BJ (cell line): Measurements from ENCODE around the gene LIN7B. TPM values are rescaled to one million over a fixed set of nuclear protein-coding genes. Genes with fewer than 3 reads are reported as not detected.
A peak's percentile ranks its signal among the peaks of the same experiment; 100 is the strongest.
"Not testable (repeated sequence)": the region's sequence is repeated elsewhere in the genome, so short reads cannot be mapped to it uniquely, and the experiment has no call there.

Experiments
- CTCF ChIA-PET: fragments of 350-600 bp; formaldehyde crosslinking; extraction: SDS; loops from one replicate; lab custom pipeline; 2021; ENCODE audit warnings: antibody characterized with exemption, inconsistent platforms; lab: Yijun Ruan, JAX
- POLR2A ChIA-PET: fragments of 300-600 bp; sonication (Branson Sonifier 250); formaldehyde crosslinking; extraction: SDS; loops from one replicate; lab custom pipeline; 2021; ENCODE audit warnings: antibody characterized with exemption; lab: Charles Lee
- DNase-seq: peaks from one replicate; pipeline ENCODE4 v3.0.0-alpha.2; 2011; ENCODE audit warnings: low read depth
- H3K27me3 ChIP-seq: 2 replicates; pipeline ENCODE4 v1.6.0; 2011; ENCODE audit warnings: low read length; ENCODE audit not compliant: control insufficient read depth, insufficient read depth
- H3K36me3 ChIP-seq: 2 replicates; pipeline ENCODE4 v1.5.1; 2011; ENCODE audit warnings: low read length; ENCODE audit not compliant: control insufficient read depth, insufficient read depth
- H3K4me3 ChIP-seq: 2 replicates; pipeline ENCODE4 v1.5.1; 2011; ENCODE audit warnings: low read depth, mild to moderate bottlenecking, control low read depth, low read length
- CTCF ChIP-seq: IDR thresholded peaks from 2 replicates; pipeline ENCODE4 v1.5.1; 2011; ENCODE audit warnings: low read depth, mild to moderate bottlenecking, control low read depth, inconsistent platforms, low read length, moderate library complexity; ENCODE audit not compliant: insufficient read depth
- polyA plus RNA-seq: library from polyadenylated mRNA; depleted of rRNA; stranded (reverse); fragments of >200 nt; gene quantifications from 2 replicates; pipeline ENCODE4 v1.2.3, GENCODE V29; 2011

LIN7B gene
- polyA plus RNA-seq, 1 experiment = 9.4 TPM

DNA sequence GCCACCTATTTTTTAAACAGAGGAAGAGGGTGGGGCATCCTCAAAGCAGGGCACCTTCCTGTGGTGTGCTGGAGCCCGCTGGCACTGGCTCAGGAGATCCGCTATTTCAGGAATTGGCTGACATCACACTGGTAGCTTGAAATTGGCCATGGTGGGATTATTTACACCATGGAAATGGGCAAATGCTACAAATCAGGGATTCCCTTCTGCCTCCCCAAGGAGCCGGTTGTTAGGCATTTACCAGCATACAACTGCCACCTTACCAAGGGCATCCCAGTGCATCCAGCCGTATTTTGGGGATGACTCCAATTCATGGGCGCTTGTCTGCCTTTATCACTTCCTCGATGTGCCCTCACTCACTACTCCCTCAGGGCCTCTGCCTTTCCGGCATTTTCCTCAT is 26.8 kb downstream of the LIN7B start:
- TF ChIP-seq CTCF = no peak
- ChIA-PET POLR2A (no interaction called here), CTCF (no interaction called here)
- no peaks in the 10 kb centered on the region for H3K27me3 ChIP-seq
- no peak overlapping the region for H3K4me3 ChIP-seq
- no peaks in the 10 kb centered on the region for H3K36me3 ChIP-seq
- no peak for DNase-seq

- no peak for TF ChIP-seq CTCF
- H3K27me3 ChIP-seq = no peaks in the 10 kb centered on the region
- no peak overlapping the region for H3K4me3 ChIP-seq
- POLR2A ChIA-PET = no interaction called here
- CTCF ChIA-PET = no interaction called here
- no peak for DNase-seq
- no peaks in the 10 kb centered on the region for H3K36me3 ChIP-seq
Observed at GRCh38 chr19:49141352-49141751, 27.2 kb downstream of the LIN7B start.

DNA sequence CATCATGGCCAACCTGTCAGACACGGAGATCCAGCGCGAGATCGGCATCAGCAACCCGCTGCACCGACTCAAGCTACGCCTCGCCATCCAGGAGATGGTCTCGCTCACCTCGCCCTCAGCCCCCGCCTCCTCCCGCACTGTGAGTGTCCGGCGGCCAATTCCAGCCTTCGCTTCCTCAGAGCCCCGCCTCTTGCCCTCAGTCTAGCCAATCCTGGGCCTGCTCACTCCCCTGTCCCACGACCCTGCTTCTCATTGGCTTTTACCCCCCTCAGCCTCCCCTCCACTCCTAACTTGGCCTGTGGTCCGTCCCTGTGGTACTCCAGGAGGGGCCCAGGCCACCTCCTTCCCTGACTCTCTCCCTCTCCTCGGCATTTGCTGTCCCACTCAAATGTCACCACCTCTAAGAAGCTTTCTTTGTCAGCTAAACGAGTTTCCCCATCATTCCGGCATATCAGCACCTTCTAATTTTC is 28.7 kb downstream of the LIN7B start:
- DNase-seq = peak; percentile 56
- H3K4me3 ChIP-seq = peak overlapping the region; percentile 68
- no peaks in the 10 kb centered on the region for H3K36me3 ChIP-seq
- ChIA-PET CTCF (interaction anchor here (0.6 to 1.5 kb wide), 3 partner anchors 9 to 45 kb away, joined by 4 to 10 read pairs (median 8); no protein-coding TSS in a partner anchor), POLR2A (interaction anchor here (1.0 kb wide), 1 partner anchor 15 kb away, joined by 3 read pairs; no protein-coding TSS in a partner anchor)
- H3K27me3 ChIP-seq = no peaks in the 10 kb centered on the region
- TF ChIP-seq CTCF = no peak

DNA sequence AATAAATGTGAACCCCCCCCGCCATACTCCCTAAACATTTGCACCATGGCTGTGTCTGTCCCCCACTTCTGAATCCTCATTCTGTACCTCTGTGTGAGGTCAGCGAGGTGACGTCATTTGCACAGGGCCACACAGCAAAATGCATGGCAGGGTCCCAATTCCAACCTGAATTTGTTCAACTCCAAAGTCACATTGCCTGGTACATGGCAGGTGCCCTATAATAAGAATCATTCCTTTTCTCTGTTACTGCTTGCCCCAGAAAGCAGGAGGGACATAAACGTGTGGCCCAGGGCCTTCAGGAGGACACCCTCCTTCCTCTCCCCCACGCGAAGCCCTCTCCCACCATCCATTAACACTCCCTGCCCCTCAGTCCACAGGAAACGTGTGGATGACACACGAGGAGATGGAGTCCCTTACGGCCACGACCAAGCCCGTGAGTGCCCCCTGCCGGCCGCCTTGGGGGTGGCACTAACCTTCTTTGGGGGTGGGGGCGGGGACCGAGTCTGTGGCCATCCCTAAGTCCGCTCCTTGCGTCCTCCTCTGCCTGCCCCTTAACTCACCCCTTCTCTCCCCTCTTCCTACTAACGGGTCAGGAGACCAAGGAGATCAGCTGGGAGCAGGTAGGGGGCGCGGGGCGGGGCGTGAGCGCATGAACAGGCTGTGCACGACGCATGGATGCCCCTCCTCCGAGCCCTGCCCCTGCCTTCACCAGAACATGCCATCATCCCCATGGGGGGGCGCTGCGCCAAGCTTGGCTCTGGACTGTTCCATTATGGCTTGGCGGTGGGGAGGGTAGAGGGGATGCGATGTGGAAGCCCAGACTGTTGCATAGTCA is 31.6 kb downstream of the LIN7B start:
- POLR2A ChIA-PET = no interaction called here

DNA sequence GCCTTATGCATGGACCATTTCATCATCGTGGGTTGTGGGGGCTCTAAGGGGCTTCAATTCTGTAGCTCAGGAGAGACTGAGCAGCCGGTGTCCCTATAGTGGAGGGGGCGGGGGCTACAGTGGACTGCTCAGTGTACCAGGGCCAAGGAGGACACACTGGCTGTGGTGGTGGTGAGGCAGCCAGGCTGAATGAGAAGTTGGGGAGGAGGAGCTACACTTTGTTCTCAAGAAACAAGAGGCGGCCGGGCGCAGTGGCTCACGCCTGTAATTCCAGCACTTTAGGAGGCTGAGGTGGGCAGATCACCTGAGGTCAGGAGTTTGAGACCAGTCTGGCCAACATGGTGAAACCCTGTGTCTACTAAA is 32.2 kb downstream of the LIN7B start:
- POLR2A ChIA-PET, H3K27me3 ChIP-seq, DNase-seq, H3K4me3 ChIP-seq, H3K36me3 ChIP-seq: not testable (repeated sequence)
- CTCF ChIA-PET = interaction anchor here (0.6 to 4.8 kb wide), 14 partner anchors 9 to 137 kb away, joined by 3 to 33 read pairs (median 4); partner anchors contain the start of genes HRC and LIN7B

More for the DNA sequence above, 31.6 kb downstream of the LIN7B start:
- no peak for DNase-seq
- CTCF ChIA-PET = interaction anchor here (0.6 to 4.8 kb wide), 14 partner anchors 9 to 137 kb away, joined by 3 to 33 read pairs (median 4); partner anchors contain the start of genes HRC and LIN7B
- Histone ChIP-seq H3K4me3 (0 out of 2 replicates have a peak overlapping the region, but pooled peaks have one; percentile 14), H3K27me3 (no peaks in the 10 kb centered on the region), H3K36me3 (no peaks in the 10 kb centered on the region)
- TF ChIP-seq CTCF = peak; percentile 97
